ENCODE results near the gene USP2.

GRCh38 chr11:119403021-119403420, 21.5 kb upstream of the USP2 start:
- TF ChIP-seq CTCF (conservative IDR thresholded peaks at IDR 0.05 in 1 of 2, IDR thresholded peaks at IDR 0.05 in 1 of 2; ENCODE audit: low read depth in 1 of 2, low read length in 2 of 2) (no peak), EZH2 (IDR thresholded peaks at IDR 0.05; ENCODE audit: low read length, missing control alignments) (no peak)
